ENCODE data around the gene MCOLN2. TPM values are rescaled to one million over a fixed set of nuclear protein-coding genes. Genes with fewer than 3 reads are reported as not detected.

Gene MCOLN2
- total and polyA plus RNA-seq, 2 of the 4 experiments (the other 2 are of a cell fraction) = 0.43 to 0.54 TPM

DNA sequence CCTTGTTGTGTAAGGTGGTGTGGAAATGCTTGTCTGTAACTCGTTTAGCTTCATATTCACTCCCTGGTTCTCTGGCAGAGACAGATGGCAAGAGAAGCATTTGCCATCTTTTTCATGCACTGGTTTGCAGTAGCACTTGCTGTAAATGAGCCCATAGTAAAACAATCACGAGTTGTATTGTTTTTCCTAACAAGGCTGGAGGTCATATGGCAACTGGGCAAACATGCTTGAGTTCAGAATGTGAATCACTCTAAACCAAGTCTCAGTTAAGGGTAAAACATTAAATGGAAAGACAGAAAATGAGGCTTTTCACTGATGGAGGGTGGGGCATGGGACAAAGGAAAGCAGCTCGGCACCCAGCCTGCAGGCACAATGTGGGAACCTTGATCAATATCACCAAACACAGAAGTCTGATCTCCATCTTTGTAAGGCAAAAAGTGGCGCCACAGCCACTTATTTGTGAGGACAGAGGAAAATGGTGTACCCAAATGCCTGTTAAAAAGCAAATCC is 77.4 kb downstream of the MCOLN2 start:
- H3K27me3 ChIP-seq (ENCODE audit: control insufficient read depth, insufficient read depth, low read length) = peaks cover 29% of the 10 kb centered on the region

More for the DNA sequence above, 77.4 kb downstream of the MCOLN2 start:
- Histone ChIP-seq H2BK5ac (ENCODE audit: low read depth, low read length, poor library complexity, severe bottlenecking) (no peak overlapping the region), H3K9ac (ENCODE audit: low read depth, low read length) (no peak overlapping the region), H3K4me2 (ENCODE audit: low read depth, low read length) (no peak overlapping the region), H4K91ac (ENCODE audit: insufficient read depth, low read depth, low read length) (no peak overlapping the region), H4K5ac (ENCODE audit: low read depth, low read length) (no peak overlapping the region), H2BK20ac (ENCODE audit: low read depth, low read length) (no peak overlapping the region), H3K4me3 (ENCODE audit: insufficient read depth, low read depth, low read length) (no peak overlapping the region), H2AK5ac (ENCODE audit: low read depth, low read length) (no peak overlapping the region), H2BK15ac (ENCODE audit: low read depth, low read length) (no peak overlapping the region), H3K9me3 (ENCODE audit: control insufficient read depth, insufficient read depth, low read length) (no peaks in the 10 kb centered on the region), H2AFZ (replicated peaks; ENCODE audit: low read length, poor library complexity) (no peak overlapping the region), H3K27ac (ENCODE audit: insufficient read depth, low read length) (no peak overlapping the region), H4K20me1 (ENCODE audit: insufficient read depth, low read length) (no peaks in the 10 kb centered on the region), H3K14ac (replicated peaks; ENCODE audit: low read depth, low read length) (no peak overlapping the region), H2BK120ac (ENCODE audit: low read depth, low read length) (no peak overlapping the region), H3K36me3 (ENCODE audit: control insufficient read depth, insufficient read depth, low read length) (no peaks in the 10 kb centered on the region), H3K4ac (ENCODE audit: low read depth, low read length) (no peak overlapping the region), H3K56ac (ENCODE audit: extremely low read depth, insufficient read depth, low read length) (no peak overlapping the region), H3K79me1 (ENCODE audit: low read depth in 1 of 2, low read length in 2 of 2) (no peaks in the 10 kb centered on the region), H3K18ac (ENCODE audit: low read depth, low read length) (no peak overlapping the region), H3K23ac (ENCODE audit: low read depth, low read length) (no peak overlapping the region), H2AK9ac (replicated peaks; ENCODE audit: low read depth, low read length, poor library complexity) (no peak overlapping the region), H3K4me1 (ENCODE audit: control insufficient read depth, insufficient read depth, low read length) (no peaks in the 10 kb centered on the region), H3K9me1 (ENCODE audit: insufficient read depth, low read length) (no peaks in the 10 kb centered on the region; the same call in 1 of the 2 replicates), H4K8ac (ENCODE audit: low read depth in 2 of 2, low read length in 2 of 2) (no peak overlapping the region)
- no TSS peak for BruUV-seq (replicated peaks)
- WGBS, 2 experiments (ENCODE audit: extremely low coverage in 2 of 2, insufficient read length in 1 of 2) = 80% methylated on average over 1 of the region's 4 CpGs; no CpG with 5 or more reads in 1 of the 2 experiments
- DNase-seq (no peak), ATAC-seq (ENCODE audit: low read depth) (no peak)
- ChIA-PET POLR2A (ENCODE audit: unreplicated experiment) (interaction anchor here (0.5 kb wide), 1 partner anchor 802 kb away, joined by 3 read pairs; no protein-coding TSS in a partner anchor), CTCF (interaction anchor here (1.5 kb wide), 1 partner anchor 147 kb away, joined by 3 read pairs; no protein-coding TSS in a partner anchor)
- in situ Hi-C loops (cut with MboI; ENCODE audit: low sequenced_read_pairs) = no loop called here
- TF ChIP-seq, protein P1, sequence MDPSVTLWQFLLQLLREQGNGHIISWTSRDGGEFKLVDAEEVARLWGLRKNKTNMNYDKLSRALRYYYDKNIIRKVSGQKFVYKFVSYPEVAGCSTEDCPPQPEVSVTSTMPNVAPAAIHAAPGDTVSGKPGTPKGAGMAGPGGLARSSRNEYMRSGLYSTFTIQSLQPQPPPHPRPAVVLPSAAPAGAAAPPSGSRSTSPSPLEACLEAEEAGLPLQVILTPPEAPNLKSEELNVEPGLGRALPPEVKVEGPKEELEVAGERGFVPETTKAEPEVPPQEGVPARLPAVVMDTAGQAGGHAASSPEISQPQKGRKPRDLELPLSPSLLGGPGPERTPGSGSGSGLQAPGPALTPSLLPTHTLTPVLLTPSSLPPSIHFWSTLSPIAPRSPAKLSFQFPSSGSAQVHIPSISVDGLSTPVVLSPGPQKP (IDR thresholded peaks at IDR 0.05; ENCODE audit: borderline replicate concordance, low read depth, low read length) = no peak
- TF ChIP-seq BHLHE40 (IDR thresholded peaks at IDR 0.05; ENCODE audit: low read depth, low read length) = no peak
- TF ChIP-seq, protein P2, sequence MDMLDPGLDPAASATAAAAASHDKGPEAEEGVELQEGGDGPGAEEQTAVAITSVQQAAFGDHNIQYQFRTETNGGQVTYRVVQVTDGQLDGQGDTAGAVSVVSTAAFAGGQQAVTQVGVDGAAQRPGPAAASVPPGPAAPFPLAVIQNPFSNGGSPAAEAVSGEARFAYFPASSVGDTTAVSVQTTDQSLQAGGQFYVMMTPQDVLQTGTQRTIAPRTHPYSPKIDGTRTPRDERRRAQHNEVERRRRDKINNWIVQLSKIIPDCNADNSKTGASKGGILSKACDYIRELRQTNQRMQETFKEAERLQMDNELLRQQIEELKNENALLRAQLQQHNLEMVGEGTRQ (IDR thresholded peaks at IDR 0.05; ENCODE audit: low read depth, low read length) = no peak
- no peak for TF ChIP-seq POLR2A (IDR thresholded peaks at IDR 0.05; ENCODE audit: low read depth, low read length)
- TF ChIP-seq CHD1 (IDR thresholded peaks at IDR 0.05; ENCODE audit: low read depth, low read length) = no peak
- no peak for TF ChIP-seq NFE2L2 (IDR thresholded peaks at IDR 0.05; ENCODE audit: low read depth, low read length)
- TF ChIP-seq RFX5 (IDR thresholded peaks at IDR 0.05; ENCODE audit: low read depth, low read length) = no peak
- no peak for TF ChIP-seq MAZ (IDR thresholded peaks at IDR 0.05; ENCODE audit: borderline replicate concordance, low read depth, low read length)
- no peak for TF ChIP-seq MXI1 (IDR thresholded peaks at IDR 0.05; ENCODE audit: borderline replicate concordance, low read depth, low read length)
- TF ChIP-seq CTCF (conservative IDR thresholded peaks at IDR 0.05; ENCODE audit: low read depth, low read length) = no peak
- no peak for TF ChIP-seq CEBPB (IDR thresholded peaks at IDR 0.05; ENCODE audit: low read depth, low read length)
- TF ChIP-seq RAD21 (IDR thresholded peaks at IDR 0.05; ENCODE audit: low read length) = no peak
- no peak for TF ChIP-seq RCOR1 (IDR thresholded peaks at IDR 0.05; ENCODE audit: insufficient replicate concordance, low read length)
- TF ChIP-seq MAFK (IDR thresholded peaks at IDR 0.05; ENCODE audit: low read depth, low read length) = no peak
- no peak for TF ChIP-seq SMC3 (IDR thresholded peaks at IDR 0.05; ENCODE audit: low read depth, low read length)
- TF ChIP-seq FOS (IDR thresholded peaks at IDR 0.05; ENCODE audit: low read depth, low read length) = no peak
- intact Hi-C loops (cut with micrococcal nuclease) = no loop called here
- dilution Hi-C loops (cut with HindIII; ENCODE audit: low sequenced_read_pairs, unreplicated experiment) = no loop called here

Data from IMR-90 (cell line).